ENCODE measurements around the gene MYOZ3.

The MYOZ3 gene

DNA sequence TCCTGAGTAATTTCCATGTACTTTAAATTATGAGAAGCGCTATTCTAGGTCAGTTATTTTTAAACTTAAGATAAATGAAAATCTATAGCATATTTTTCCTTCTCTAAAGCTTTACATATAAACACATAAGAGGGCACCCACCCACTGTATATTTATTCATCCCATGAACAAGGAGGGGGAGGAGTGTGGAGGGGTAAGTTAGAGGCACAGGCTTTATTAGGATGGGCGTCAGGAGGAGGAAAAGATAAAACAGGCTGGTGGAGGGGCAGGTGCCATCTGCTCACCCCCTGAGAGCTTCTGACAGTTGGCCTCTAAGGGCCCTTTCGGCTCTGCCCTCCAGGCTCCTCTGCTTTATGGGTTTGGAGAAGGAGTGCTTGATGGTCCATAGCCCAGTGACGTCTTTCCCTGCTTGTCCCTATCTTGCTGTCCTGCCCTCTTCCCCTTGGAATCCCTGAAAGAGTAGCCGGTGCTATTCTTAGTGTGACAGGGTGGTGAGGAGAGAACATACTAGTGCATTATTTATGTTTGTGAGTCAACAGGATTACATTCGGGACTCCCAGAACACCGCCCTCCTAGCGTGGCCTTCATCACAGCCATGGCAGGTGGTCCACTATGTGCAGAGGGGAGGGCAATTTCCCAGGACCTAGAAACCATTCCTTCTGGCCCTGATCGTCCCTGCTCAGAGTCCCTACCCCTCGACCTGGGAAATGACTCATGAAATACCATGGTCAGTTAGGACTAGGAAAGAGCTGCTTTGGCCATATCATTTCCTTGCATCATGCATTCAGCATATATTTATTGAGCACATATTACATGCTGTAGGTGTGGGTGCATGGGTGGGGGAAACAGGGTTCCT is 28.5 kb upstream of the MYOZ3 start:
- TF ChIP-seq, protein P1, sequence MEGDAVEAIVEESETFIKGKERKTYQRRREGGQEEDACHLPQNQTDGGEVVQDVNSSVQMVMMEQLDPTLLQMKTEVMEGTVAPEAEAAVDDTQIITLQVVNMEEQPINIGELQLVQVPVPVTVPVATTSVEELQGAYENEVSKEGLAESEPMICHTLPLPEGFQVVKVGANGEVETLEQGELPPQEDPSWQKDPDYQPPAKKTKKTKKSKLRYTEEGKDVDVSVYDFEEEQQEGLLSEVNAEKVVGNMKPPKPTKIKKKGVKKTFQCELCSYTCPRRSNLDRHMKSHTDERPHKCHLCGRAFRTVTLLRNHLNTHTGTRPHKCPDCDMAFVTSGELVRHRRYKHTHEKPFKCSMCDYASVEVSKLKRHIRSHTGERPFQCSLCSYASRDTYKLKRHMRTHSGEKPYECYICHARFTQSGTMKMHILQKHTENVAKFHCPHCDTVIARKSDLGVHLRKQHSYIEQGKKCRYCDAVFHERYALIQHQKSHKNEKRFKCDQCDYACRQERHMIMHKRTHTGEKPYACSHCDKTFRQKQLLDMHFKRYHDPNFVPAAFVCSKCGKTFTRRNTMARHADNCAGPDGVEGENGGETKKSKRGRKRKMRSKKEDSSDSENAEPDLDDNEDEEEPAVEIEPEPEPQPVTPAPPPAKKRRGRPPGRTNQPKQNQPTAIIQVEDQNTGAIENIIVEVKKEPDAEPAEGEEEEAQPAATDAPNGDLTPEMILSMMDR (IDR thresholded peaks at IDR 0.05; ENCODE audit: insufficient read depth, low read depth, low read length, missing control alignments): no peak
- H3K4me3 ChIP-seq (ENCODE audit: low read depth, low read length): no peak overlapping the region
- DNase-seq (ENCODE audit: low read depth): no peak

DNA sequence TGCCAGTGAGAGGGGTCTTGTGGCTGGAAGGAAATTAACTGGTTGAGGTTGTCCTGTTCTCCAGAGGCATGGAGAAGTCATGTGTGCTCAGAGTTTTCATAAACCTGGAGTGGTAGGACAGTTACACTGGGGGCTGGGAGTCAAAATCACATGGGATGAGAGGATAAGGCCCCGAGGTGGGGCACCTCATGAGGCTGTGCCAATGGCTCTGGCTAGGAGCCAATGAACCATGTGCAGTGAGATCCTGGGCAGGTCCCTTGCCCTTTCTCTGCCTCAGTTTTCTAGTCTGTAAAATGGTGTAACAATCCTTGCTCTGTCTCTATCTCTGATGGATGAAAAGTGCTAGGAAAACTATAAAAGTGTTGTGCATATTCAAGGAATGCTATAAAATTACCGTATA is 27.6 kb upstream of the MYOZ3 start:
- H3K4me3 ChIP-seq (ENCODE audit: low read depth, low read length): no peak overlapping the region
- DNase-seq (ENCODE audit: low read depth): no peak
- TF ChIP-seq, protein P1 (IDR thresholded peaks at IDR 0.05; ENCODE audit: insufficient read depth, low read depth, low read length, missing control alignments): no peak

DNA sequence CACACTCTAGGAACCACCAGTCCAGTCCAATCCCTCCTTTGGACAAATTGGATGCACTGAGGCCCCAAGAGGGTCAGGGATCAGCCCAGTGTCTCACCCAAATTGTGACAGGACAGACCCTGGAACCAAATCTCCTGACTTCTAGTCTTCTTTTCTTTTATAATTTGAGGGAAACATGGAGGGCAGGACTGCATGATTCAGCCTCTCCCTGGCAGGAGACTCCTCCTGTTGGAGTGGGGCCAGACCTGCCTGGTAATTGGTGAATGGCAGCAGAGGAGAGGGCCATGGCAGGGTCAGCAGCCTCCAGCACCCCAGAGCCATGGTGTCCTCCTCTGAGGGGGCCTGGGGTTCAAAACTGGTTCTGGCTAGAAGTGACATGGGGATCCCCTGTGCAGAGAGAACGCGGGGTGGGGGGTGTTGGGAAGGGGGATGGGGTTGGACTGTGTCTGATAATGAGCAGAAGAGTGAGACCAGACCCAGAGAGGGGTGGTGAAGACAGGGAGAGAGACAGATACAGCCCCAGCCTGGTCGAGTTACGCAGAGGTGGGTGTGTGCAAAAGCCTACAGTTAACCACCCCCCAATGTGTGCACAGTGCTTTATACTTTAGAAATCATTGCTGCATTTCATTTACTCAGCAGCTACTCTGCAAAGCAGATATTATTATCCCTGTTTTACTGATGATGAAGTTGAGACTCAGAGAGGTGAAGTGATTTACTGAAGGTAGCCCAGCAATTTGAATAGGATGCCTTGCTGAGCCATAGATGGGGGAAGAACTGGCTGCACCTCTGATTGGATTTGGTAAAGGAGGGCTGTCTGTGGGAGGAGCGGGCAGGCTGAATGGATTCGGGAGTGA is 24.4 kb upstream of the MYOZ3 start:
- DNase-seq (ENCODE audit: low read depth): no peak
- TF ChIP-seq, protein P1 (IDR thresholded peaks at IDR 0.05; ENCODE audit: insufficient read depth, low read depth, low read length, missing control alignments): no peak
- H3K4me3 ChIP-seq (ENCODE audit: low read depth, low read length): no peak overlapping the region

DNA sequence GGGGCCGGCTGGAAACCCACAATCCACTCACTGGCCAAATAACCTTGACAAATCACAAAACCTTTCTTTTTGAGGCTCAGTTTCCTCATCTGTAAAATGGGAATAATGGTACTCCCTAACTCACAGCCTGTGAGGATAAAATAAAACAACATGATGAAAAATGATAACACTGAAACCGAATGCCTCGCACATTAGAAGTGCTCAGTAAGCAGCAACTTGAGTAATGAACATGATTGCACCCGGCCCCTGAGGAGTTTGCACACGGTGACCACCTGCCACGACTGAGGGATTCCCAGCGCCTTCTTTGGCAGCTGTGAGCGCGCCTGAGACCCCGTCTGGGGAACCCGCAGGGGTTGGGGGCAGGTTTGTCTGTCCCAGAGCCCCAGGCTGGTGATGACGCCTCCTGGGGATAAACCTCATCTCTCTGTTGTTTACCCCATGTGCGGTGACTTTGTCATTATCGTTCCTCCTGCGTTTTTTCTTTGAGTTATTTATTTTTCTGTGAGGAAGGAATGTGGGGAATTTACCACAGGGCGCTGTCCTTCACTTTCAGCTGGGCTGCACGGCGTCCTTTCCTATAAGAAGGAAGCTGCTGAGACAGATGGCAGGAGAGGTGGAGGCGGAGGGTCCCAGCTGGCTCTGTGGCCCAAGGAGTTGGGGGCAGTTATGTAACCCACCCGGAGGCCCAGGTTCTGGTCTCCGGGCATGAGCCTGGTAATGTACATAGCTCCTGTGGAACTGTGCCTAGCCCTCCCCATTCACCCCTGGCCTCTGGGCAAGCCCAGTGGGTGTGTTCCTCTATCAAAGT is 23.6 kb upstream of the MYOZ3 start:
- DNase-seq (ENCODE audit: low read depth): no peak
- TF ChIP-seq, protein P1 (IDR thresholded peaks at IDR 0.05; ENCODE audit: insufficient read depth, low read depth, low read length, missing control alignments): no peak
- no peak overlapping the region for H3K4me3 ChIP-seq (ENCODE audit: low read depth, low read length)

DNA sequence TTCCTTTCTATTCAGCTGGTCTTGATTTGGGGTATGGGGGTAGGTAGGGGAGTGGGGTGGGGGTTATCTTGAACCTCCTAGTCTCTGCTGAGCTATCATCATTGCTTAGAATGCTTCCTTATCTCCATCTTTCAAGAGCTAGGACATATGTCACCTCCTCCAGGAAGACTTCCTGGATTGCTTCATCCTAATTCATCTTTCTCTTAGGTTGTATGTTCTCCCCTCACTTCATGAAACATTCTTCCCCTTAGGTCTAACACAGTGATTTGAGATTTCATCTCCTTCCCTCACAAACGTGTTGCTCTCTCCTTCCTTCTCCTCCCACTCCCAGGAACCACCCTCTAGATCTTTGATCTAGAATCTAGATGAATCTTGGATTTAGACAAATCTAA is 23.0 kb upstream of the MYOZ3 start:
- TF ChIP-seq, protein P1 (IDR thresholded peaks at IDR 0.05; ENCODE audit: insufficient read depth, low read depth, low read length, missing control alignments): no peak
- no peak overlapping the region for H3K4me3 ChIP-seq (ENCODE audit: low read depth, low read length)
- no peak for DNase-seq (ENCODE audit: low read depth)

DNA sequence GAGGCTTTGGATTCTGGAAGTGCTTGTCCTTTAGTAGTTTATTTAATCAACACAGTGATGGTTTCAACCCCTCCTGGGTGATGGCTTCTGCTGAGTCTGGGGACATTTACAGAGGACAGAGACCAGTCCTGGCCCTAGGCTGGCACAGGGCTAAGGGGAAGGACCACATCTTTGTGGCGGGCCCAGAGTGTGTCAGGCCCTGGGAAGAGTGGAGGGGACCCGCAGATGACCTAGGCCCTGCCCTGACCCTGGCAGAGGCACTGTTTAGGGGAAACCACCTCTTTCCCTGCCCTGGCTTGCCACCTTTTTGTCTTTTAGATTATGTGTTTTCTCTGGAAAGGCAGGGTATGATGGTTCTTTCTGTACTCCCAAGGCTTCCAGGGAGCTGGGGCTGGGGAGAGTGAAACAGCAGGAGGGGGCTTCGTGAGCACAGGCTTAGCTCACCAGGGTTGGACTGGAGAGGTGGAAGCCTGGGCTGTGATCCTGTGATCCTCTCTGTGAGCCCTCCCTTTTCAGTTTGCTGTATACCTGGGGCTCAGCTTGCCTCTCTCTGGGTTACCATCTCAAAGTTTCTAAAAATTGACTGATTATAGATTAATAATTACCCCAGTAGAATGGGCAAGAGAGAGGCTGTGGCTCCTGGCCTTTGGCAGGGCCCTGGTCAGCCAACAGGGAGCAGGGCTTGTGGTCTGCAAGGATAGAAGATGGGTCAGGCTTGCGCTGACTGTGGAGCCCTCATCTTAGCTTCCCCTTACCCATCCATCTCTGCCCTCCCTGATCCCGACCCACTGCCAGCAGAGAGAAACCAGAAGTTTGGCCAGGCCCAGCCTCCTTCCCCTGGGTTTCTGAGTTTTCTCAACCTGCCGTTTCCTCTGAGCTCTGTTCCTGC is 22.3 kb upstream of the MYOZ3 start:
- TF ChIP-seq, protein P1 (IDR thresholded peaks at IDR 0.05; ENCODE audit: insufficient read depth, low read depth, low read length, missing control alignments): no peak
- H3K4me3 ChIP-seq (ENCODE audit: low read depth, low read length): no peak overlapping the region
- DNase-seq (ENCODE audit: low read depth): no peak
